K562 (cell line): ENCODE data around the gene ERG28. TPM values are rescaled to one million over a fixed set of nuclear protein-coding genes. Genes with fewer than 3 reads are reported as not detected.

Source experiments
- ATAC-seq: fragments of 200-7000 bp; cut with Tn5 transposase; 3 replicates; pipeline ENCODE4 v1.9.1; 2020; ENCODE audit warnings: moderate library complexity
- BruUV-seq: library from RNA; stranded (reverse); fragments of 400-500 nt; replicated peaks from 2 replicates; lab custom pipeline; 2021; lab: Mats Ljungman, UMichigan
- CTCF ChIA-PET: fragments of 300-600 bp; formaldehyde crosslinking; extraction: SDS; loops from one replicate; lab custom pipeline; 2021; ENCODE audit warnings: low intra/inter-chr PET ratio; lab: Yijun Ruan, JAX
- POLR2A ChIA-PET: fragments of 300-600, 350-650 bp; sonication (Branson Sonifier 250); formaldehyde crosslinking; extraction: SDS; loops from one replicate; lab custom pipeline; 2021; ENCODE audit warnings: antibody characterized with exemption, inconsistent platforms; lab: Yijun Ruan, JAX
- DNase-seq, 4 experiments: peaks; one replicate each; pipeline versions ENCODE4 v3.0.0 to v3.0.0-alpha.2; 2011 to 2018; ENCODE audit warnings: low spot score in 3 of 4, mixed read lengths in 3 of 4; ENCODE audit errors: extremely low read depth in 1 of 4
- FAIRE-seq: peaks from 2 replicates; lab custom pipeline; 2011; peaks lifted over from hg19 to GRCh38; lab: Jason Lieb, UNC
- H2AFZ ChIP-seq: 2 replicates; pipeline ENCODE4 v1.6.0; 2011; ENCODE audit warnings: low read depth, low read length, control low read depth, inconsistent platforms
- H3K27ac ChIP-seq: fragments of 200-600 bp; 3 replicates; pipeline ENCODE4 v1.8.0; 2011; ENCODE audit warnings: low read depth, mild to moderate bottlenecking, control low read depth, inconsistent platforms, low read length, moderate library complexity, mixed read lengths; ENCODE audit errors: extremely low read depth
- H3K27me3 ChIP-seq, 2 experiments: fragments of 300-600 bp in 1 of 2; 2 replicates in 1 of 2; 3 replicates in 1 of 2; pipeline versions ENCODE4 v1.6.0 to v1.8.0; 2011; ENCODE audit warnings: inconsistent platforms in 2 of 2, low read length in 2 of 2, mild to moderate bottlenecking in 1 of 2, mixed read lengths in 1 of 2, moderate library complexity in 1 of 2; ENCODE audit not compliant: control insufficient read depth in 2 of 2, insufficient read depth in 2 of 2
- H3K36me3 ChIP-seq: fragments of 300-600 bp; 3 replicates; pipeline ENCODE4 v1.8.0; 2011; ENCODE audit warnings: mild to moderate bottlenecking, low read length, inconsistent platforms; ENCODE audit not compliant: control insufficient read depth, insufficient read depth
- H3K4me1 ChIP-seq, 2 experiments: fragments of 200-600 bp in 1 of 2; replicated peaks in 1 of 2; 2 replicates in 1 of 2; 3 replicates in 1 of 2; pipeline versions ENCODE4 v1.5.1 to v1.8.0; 2011; ENCODE audit warnings: inconsistent platforms in 2 of 2, low read length in 2 of 2, mild to moderate bottlenecking in 1 of 2, mixed read lengths in 1 of 2, moderate library complexity in 1 of 2; ENCODE audit not compliant: control insufficient read depth in 2 of 2, insufficient read depth in 2 of 2
- H3K4me2 ChIP-seq: 2 replicates; pipeline ENCODE4 v1.6.1; 2011; ENCODE audit warnings: low read length, control low read depth, inconsistent platforms, mixed read lengths; ENCODE audit not compliant: insufficient read depth
- H3K4me3 ChIP-seq: fragments of 200-600 bp; sonication (generic), shearing (Covaris generic); 2 replicates; pipeline ENCODE4 v1.5.1; 2016; ENCODE audit warnings: control low read depth, inconsistent platforms
- H3K79me2 ChIP-seq: fragments of 200-600 bp; 3 replicates; pipeline ENCODE4 v1.8.0; 2011; ENCODE audit warnings: low read length, inconsistent platforms; ENCODE audit not compliant: control insufficient read depth, insufficient read depth
- H3K9ac ChIP-seq, 2 experiments: 2 replicates each; pipeline versions ENCODE4 v1.6.0 to v1.6.1; 2011; ENCODE audit warnings: low read depth in 2 of 2, low read length in 2 of 2, control low read depth in 1 of 2, inconsistent platforms in 1 of 2, mild to moderate bottlenecking in 1 of 2, mixed read lengths in 1 of 2; ENCODE audit not compliant: insufficient read depth in 1 of 2
- H3K9me1 ChIP-seq: one replicate; pipeline ENCODE4 v1.6.0; 2011; ENCODE audit warnings: inconsistent platforms, mild to moderate bottlenecking, low read length, moderate library complexity; ENCODE audit not compliant: control insufficient read depth, insufficient read depth
- H3K9me3 ChIP-seq: replicated peaks from 2 replicates; pipeline ENCODE4 v1.5.1; 2011; ENCODE audit warnings: low read depth, low read length, inconsistent platforms; ENCODE audit not compliant: control insufficient read depth, insufficient read depth
- H4K20me1 ChIP-seq: replicated peaks from 2 replicates; pipeline ENCODE4 v1.6.1; 2011; ENCODE audit warnings: low read length, inconsistent platforms, mixed read lengths; ENCODE audit not compliant: control insufficient read depth, insufficient read depth
- ARHGAP35 ChIP-seq: fragments of 450-650 bp; IDR thresholded peaks from 2 replicates; pipeline ENCODE4 v1.6.1; 2018; ENCODE audit not compliant: partially characterized antibody
- BHLHE40 ChIP-seq: IDR thresholded peaks from 2 replicates; pipeline ENCODE4 v1.6.1; 2011; ENCODE audit warnings: low read length, improper control_type of control experiment
- CHD7 ChIP-seq: fragments of 200-600 bp; sonication (generic); IDR thresholded peaks from one replicate; pipeline ENCODE4 v1.6.1; 2012; ENCODE audit warnings: mild to moderate bottlenecking, low read depth, low read length, inconsistent platforms
- RBBP5 ChIP-seq: fragments of 200-600 bp; sonication (generic); IDR thresholded peaks from 2 replicates; pipeline ENCODE4 v1.6.1; 2012; ENCODE audit warnings: borderline replicate concordance, mild to moderate bottlenecking, low read length, control low read depth, inconsistent platforms; ENCODE audit not compliant: insufficient read depth, poor library complexity, severe bottlenecking
- TFE3 ChIP-seq: fragments of 450-650 bp; formaldehyde crosslinking; IDR thresholded peaks from 2 replicates; pipeline ENCODE4 v1.4.0; 2020; ENCODE audit warnings: mild to moderate bottlenecking, mixed read lengths
- ZEB2 ChIP-seq: fragments of 450-650 bp; IDR thresholded peaks from 2 replicates; pipeline ENCODE4 v1.6.1; 2016
- ZNF133 ChIP-seq: fragments of 250-450 bp; sonication (Bioruptor Pico); IDR thresholded peaks from 2 replicates; pipeline ENCODE4 v1.4.0; 2020; ENCODE audit warnings: mild to moderate bottlenecking
- ZNF143 ChIP-seq: sonication (generic); formaldehyde crosslinking; IDR thresholded peaks from 2 replicates; pipeline ENCODE4 v1.9.0; 2022; ENCODE audit warnings: mild to moderate bottlenecking, missing genetic modification reagents
- ZNF778 ChIP-seq: fragments of 450-650 bp; formaldehyde crosslinking; IDR thresholded peaks from 2 replicates; pipeline ENCODE4 v1.4.0; 2020; ENCODE audit warnings: mild to moderate bottlenecking, moderate library complexity
- WGBS: fragments of 100-300 bp; shearing (Covaris generic); methylation state at CpG from one replicate; pipeline ENCODE4 v1.1.6; 2016; ENCODE audit warnings: low coverage, mixed read lengths; ENCODE audit not compliant: insufficient coverage; ENCODE audit errors: missing lambda C conversion rate; 5-methylcytosine and 5-hydroxymethylcytosine counted together
- in situ Hi-C: fragments of 300-500 bp; cut with MboI; formaldehyde crosslinking; loops from 4 replicates; pipeline ENCODE4 v1.15.0; 2018; ENCODE audit warnings: inconsistent platforms, mixed read lengths
- intact Hi-C: fragments of 100-400 bp; cut with micrococcal nuclease; formaldehyde crosslinking; loops from 2 replicates; pipeline ENCODE4 v1.14.2; 2022
- polyA plus RNA-seq, 8 experiments: library from polyadenylated mRNA; depleted of rRNA in 4 of 8; stranded (reverse) in 5 of 8; unstranded in 3 of 8; fragments of >200 nt; fragmentation: Nextera tagmentation in 2 of 8; fragmentation: Illumina TruSeq in 1 of 8; extraction: Ambion mirVana in 2 of 8; extraction: Trizol in 1 of 8; gene quantifications; 2 replicates each; pipeline versions ENCODE4 v1.2.1 to v1.2.3, GENCODE V29; 2011 to 2014; ENCODE audit warnings: inconsistent platforms in 1 of 8, missing spikeins in 1 of 8
- total RNA-seq, 7 experiments: library from RNA; depleted of rRNA in 6 of 7; stranded (reverse); fragments of >200 nt in 6 of 7; fragmentation: Illumina TruSeq in 2 of 7; extraction: Trizol in 2 of 7; gene quantifications; 2 replicates each; pipeline versions ENCODE4 v1.2.1 to v1.2.3, GENCODE V29; 2011 to 2021; ENCODE audit warnings: low replicate concordance in 1 of 7
- TF ChIP-seq, protein P1 (sequence below): fragments of 450-650 bp; formaldehyde crosslinking; IDR thresholded peaks from 2 replicates; pipeline ENCODE4 v1.4.0; 2022; ENCODE audit warnings: mild to moderate bottlenecking, moderate library complexity

The ERG28 gene
- total and polyA plus RNA-seq, 9 of the 15 experiments (the other 6 are each of a cell fraction or from before 2014, with no cell fraction given) = 3.1 to 34.2 (median 14.2) TPM

- intact Hi-C loops = no loop called here
- ATAC-seq = no peak
- H4K20me1 ChIP-seq = no peaks in the 10 kb centered on the region
- H2AFZ ChIP-seq = no peak overlapping the region
- H3K9me1 ChIP-seq = no peaks in the 10 kb centered on the region
- no peak overlapping the region for H3K9ac ChIP-seq
- no peaks in the 10 kb centered on the region for H3K27me3 ChIP-seq
- H3K9me3 ChIP-seq = no peaks in the 10 kb centered on the region
- no peak for DNase-seq
- H3K36me3 ChIP-seq = peaks cover 18% of the 10 kb centered on the region; the same call in 1 of the 3 replicates
- no peaks in the 10 kb centered on the region for H3K4me1 ChIP-seq
- no peak overlapping the region for H3K4me3 ChIP-seq
- no peak overlapping the region for H3K4me2 ChIP-seq
- in situ Hi-C loops = no loop called here
- POLR2A ChIA-PET = interaction anchor here (0.6 kb wide), 1 partner anchor 1093 kb away, joined by 3 read pairs; no protein-coding TSS in a partner anchor
- BruUV-seq = no TSS peak
- no peak for FAIRE-seq
- 78% methylated on average over 1 of the region's 2 CpGs for WGBS
- CTCF ChIA-PET = no interaction called here
- H3K27ac ChIP-seq = no peak overlapping the region
- no peaks in the 10 kb centered on the region for H3K79me2 ChIP-seq
- no peak for TF ChIP-seq BHLHE40
- no peak for TF ChIP-seq RBBP5
- no peak for TF ChIP-seq ZNF778 (CRISPR knock-in tag)
- TF ChIP-seq ZNF143 (CRISPR knock-in tag) = no peak
- no peak for TF ChIP-seq ZEB2
- no peak for TF ChIP-seq TFE3 (CRISPR knock-in tag)
- no peak for TF ChIP-seq ZNF133 (CRISPR knock-in tag)
- no peak for TF ChIP-seq ARHGAP35
- TF ChIP-seq CHD7 = no peak
- TF ChIP-seq, protein P1, sequence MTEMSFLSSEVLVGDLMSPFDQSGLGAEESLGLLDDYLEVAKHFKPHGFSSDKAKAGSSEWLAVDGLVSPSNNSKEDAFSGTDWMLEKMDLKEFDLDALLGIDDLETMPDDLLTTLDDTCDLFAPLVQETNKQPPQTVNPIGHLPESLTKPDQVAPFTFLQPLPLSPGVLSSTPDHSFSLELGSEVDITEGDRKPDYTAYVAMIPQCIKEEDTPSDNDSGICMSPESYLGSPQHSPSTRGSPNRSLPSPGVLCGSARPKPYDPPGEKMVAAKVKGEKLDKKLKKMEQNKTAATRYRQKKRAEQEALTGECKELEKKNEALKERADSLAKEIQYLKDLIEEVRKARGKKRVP (CRISPR knock-in tag) = no peak
These were observed 28.3 kb upstream of the ERG28 start for GRCh38 chr14:75689012-75689411.
